ENCODE results near the gene PARD3. TPM values are rescaled to one million over a fixed set of nuclear protein-coding genes. Genes with fewer than 3 reads are reported as not detected.

Gene PARD3
- total and polyA plus RNA-seq, 2 experiments from 2014 or later: 6.3 to 21.2 TPM

- 96 to 100% methylated on average over 1 of the region's 1 CpG for WGBS, 2 experiments (ENCODE audit: low coverage in 1 of 2, low lambda C conversion rate in 2 of 2, missing lambda C conversion rate in 2 of 2)
Observed at GRCh38 chr10:34555653-34556052, 259.4 kb downstream of the PARD3 start.

GRCh38 chr10:34553747-34554146 is 261.3 kb downstream of the PARD3 start:
- H3K79me2 ChIP-seq (ENCODE audit: insufficient read depth): no peaks in the 10 kb centered on the region
- H3K27ac ChIP-seq: no peak overlapping the region
- in situ Hi-C loops (cut with MboI): no loop called here
- H3K9me3 ChIP-seq (ENCODE audit: low read depth): no peaks in the 10 kb centered on the region
- no peak for DNase-seq
- 96 to 100% methylated on average over 1 of the region's 1 CpG for WGBS, 2 experiments (ENCODE audit: low coverage in 1 of 2, low lambda C conversion rate in 2 of 2, missing lambda C conversion rate in 2 of 2)
- no peaks in the 10 kb centered on the region for H3K4me1 ChIP-seq (ENCODE audit: insufficient read depth)
- no peaks in the 10 kb centered on the region for H3K36me3 ChIP-seq (ENCODE audit: low read depth)
- H4K20me1 ChIP-seq (ENCODE audit: insufficient read depth): no peaks in the 10 kb centered on the region
- H3K4me3 ChIP-seq: no peak overlapping the region
- no peaks in the 10 kb centered on the region for H3F3A ChIP-seq (ENCODE audit: insufficient read depth)
- H2AFZ ChIP-seq: no peak overlapping the region
- no peak overlapping the region for H3K9ac ChIP-seq
- H3K27me3 ChIP-seq (replicated peaks; ENCODE audit: insufficient read depth): no peaks in the 10 kb centered on the region
- no peak for TF ChIP-seq EZH2 (IDR thresholded peaks at IDR 0.05; ENCODE audit: insufficient read depth, poor library complexity, severe bottlenecking)
- no peak for TF ChIP-seq EZH2phosphoT487 (IDR thresholded peaks at IDR 0.05; ENCODE audit: insufficient read depth, low read depth)
- no peak overlapping the region for H3K4me2 ChIP-seq (ENCODE audit: unreplicated experiment)
- H3K9me2 ChIP-seq (ENCODE audit: insufficient read depth): no peaks in the 10 kb centered on the region

More at GRCh38 chr10:34555653-34556052, 259.4 kb downstream of the PARD3 start:
- no peak overlapping the region for H3K4me2 ChIP-seq (ENCODE audit: unreplicated experiment)
- no peak for DNase-seq
- H4K20me1 ChIP-seq (ENCODE audit: insufficient read depth): no peaks in the 10 kb centered on the region
- H3K9me2 ChIP-seq (ENCODE audit: insufficient read depth): no peaks in the 10 kb centered on the region
- no peaks in the 10 kb centered on the region for H3K79me2 ChIP-seq (ENCODE audit: insufficient read depth)
- H3K9me3 ChIP-seq (ENCODE audit: low read depth): no peaks in the 10 kb centered on the region
- no peak overlapping the region for H3K4me3 ChIP-seq
- H3F3A ChIP-seq (ENCODE audit: insufficient read depth): no peaks in the 10 kb centered on the region
- no peaks in the 10 kb centered on the region for H3K4me1 ChIP-seq (ENCODE audit: insufficient read depth)
- H3K9ac ChIP-seq: no peak overlapping the region
- TF ChIP-seq EZH2phosphoT487 (IDR thresholded peaks at IDR 0.05; ENCODE audit: insufficient read depth, low read depth): no peak
- TF ChIP-seq EZH2 (IDR thresholded peaks at IDR 0.05; ENCODE audit: insufficient read depth, poor library complexity, severe bottlenecking): no peak
- H3K36me3 ChIP-seq (ENCODE audit: low read depth): no peaks in the 10 kb centered on the region
- in situ Hi-C loops (cut with MboI): no loop called here
- H3K27ac ChIP-seq: no peak overlapping the region
- H3K27me3 ChIP-seq (replicated peaks; ENCODE audit: insufficient read depth): no peaks in the 10 kb centered on the region
- no peak overlapping the region for H2AFZ ChIP-seq

GRCh38 chr10:34551295-34551694 is 263.8 kb downstream of the PARD3 start:
- Histone ChIP-seq H3K27me3 (replicated peaks; ENCODE audit: insufficient read depth) (no peaks in the 10 kb centered on the region), H2AFZ (no peak overlapping the region), H3K4me3 (no peak overlapping the region), H3F3A (ENCODE audit: insufficient read depth) (no peaks in the 10 kb centered on the region), H3K79me2 (ENCODE audit: insufficient read depth) (no peaks in the 10 kb centered on the region), H3K9ac (no peak overlapping the region), H3K27ac (no peak overlapping the region), H3K4me2 (ENCODE audit: unreplicated experiment) (no peak overlapping the region), H3K4me1 (ENCODE audit: insufficient read depth) (no peaks in the 10 kb centered on the region), H4K20me1 (ENCODE audit: insufficient read depth) (no peaks in the 10 kb centered on the region), H3K9me2 (ENCODE audit: insufficient read depth) (no peaks in the 10 kb centered on the region), H3K36me3 (ENCODE audit: low read depth) (no peaks in the 10 kb centered on the region), H3K9me3 (ENCODE audit: low read depth) (no peaks in the 10 kb centered on the region)
- TF ChIP-seq EZH2 (IDR thresholded peaks at IDR 0.05; ENCODE audit: insufficient read depth, poor library complexity, severe bottlenecking) (no peak), EZH2phosphoT487 (IDR thresholded peaks at IDR 0.05; ENCODE audit: insufficient read depth, low read depth) (no peak)
- WGBS, 2 experiments (ENCODE audit: low coverage in 1 of 2, low lambda C conversion rate in 2 of 2, missing lambda C conversion rate in 2 of 2): 98 to 100% methylated on average over 4 of the region's 4 CpGs
- no peak for DNase-seq
- in situ Hi-C loops (cut with MboI): no loop called here

- Histone ChIP-seq H2AFZ (no peak overlapping the region), H3K9me3 (ENCODE audit: low read depth) (no peaks in the 10 kb centered on the region), H4K20me1 (ENCODE audit: insufficient read depth) (no peaks in the 10 kb centered on the region), H3K79me2 (ENCODE audit: insufficient read depth) (no peaks in the 10 kb centered on the region), H3K9me2 (ENCODE audit: insufficient read depth) (no peaks in the 10 kb centered on the region), H3K27me3 (replicated peaks; ENCODE audit: insufficient read depth) (no peaks in the 10 kb centered on the region), H3K4me1 (ENCODE audit: insufficient read depth) (no peaks in the 10 kb centered on the region), H3F3A (ENCODE audit: insufficient read depth) (no peaks in the 10 kb centered on the region), H3K4me3 (no peak overlapping the region), H3K36me3 (ENCODE audit: low read depth) (no peaks in the 10 kb centered on the region), H3K27ac (no peak overlapping the region), H3K9ac (no peak overlapping the region), H3K4me2 (ENCODE audit: unreplicated experiment) (no peak overlapping the region)
- DNase-seq: no peak
- in situ Hi-C loops (cut with MboI): no loop called here
- no peak for TF ChIP-seq EZH2 (IDR thresholded peaks at IDR 0.05; ENCODE audit: insufficient read depth, poor library complexity, severe bottlenecking)
- TF ChIP-seq EZH2phosphoT487 (IDR thresholded peaks at IDR 0.05; ENCODE audit: insufficient read depth, low read depth): no peak
- WGBS, 2 experiments (ENCODE audit: low coverage in 1 of 2, low lambda C conversion rate in 2 of 2, missing lambda C conversion rate in 2 of 2): 97 to 98% methylated on average over 9 of the region's 9 CpGs
Observed at GRCh38 chr10:34549953-34550352, 265.1 kb downstream of the PARD3 start.

- Histone ChIP-seq H4K20me1 (ENCODE audit: insufficient read depth) (no peaks in the 10 kb centered on the region), H3K4me3 (no peak overlapping the region), H3K4me1 (ENCODE audit: insufficient read depth) (no peaks in the 10 kb centered on the region), H2AFZ (no peak overlapping the region), H3K27me3 (replicated peaks; ENCODE audit: insufficient read depth) (no peaks in the 10 kb centered on the region), H3K79me2 (ENCODE audit: insufficient read depth) (no peaks in the 10 kb centered on the region), H3K36me3 (ENCODE audit: low read depth) (no peaks in the 10 kb centered on the region), H3F3A (ENCODE audit: insufficient read depth) (no peaks in the 10 kb centered on the region), H3K9me2 (ENCODE audit: insufficient read depth) (no peaks in the 10 kb centered on the region), H3K9ac (no peak overlapping the region), H3K9me3 (ENCODE audit: low read depth) (no peaks in the 10 kb centered on the region), H3K4me2 (ENCODE audit: unreplicated experiment) (no peak overlapping the region), H3K27ac (no peak overlapping the region)
- WGBS, 2 experiments (ENCODE audit: low coverage in 1 of 2, low lambda C conversion rate in 2 of 2, missing lambda C conversion rate in 2 of 2): 93 to 94% methylated on average over 3 of the region's 3 CpGs
- TF ChIP-seq EZH2 (IDR thresholded peaks at IDR 0.05; ENCODE audit: insufficient read depth, poor library complexity, severe bottlenecking) (no peak), EZH2phosphoT487 (IDR thresholded peaks at IDR 0.05; ENCODE audit: insufficient read depth, low read depth) (no peak)
- in situ Hi-C loops (cut with MboI): no loop called here
- no peak for DNase-seq
Observed at GRCh38 chr10:34549001-34549400, 266.1 kb downstream of the PARD3 start.
